SH-SY5Y (cell line): ENCODE measurements around the gene TVP23C.

ENCODE experiments used
- GATA2 ChIP-seq: IDR thresholded peaks from 2 replicates; pipeline ENCODE4 v1.6.1; 2011; ENCODE audit warnings: mild to moderate bottlenecking, low read depth, low read length
- GATA3 ChIP-seq: IDR thresholded peaks from 2 replicates; pipeline ENCODE4 v1.6.1; 2011; ENCODE audit warnings: low read depth, mild to moderate bottlenecking, low read length, moderate library complexity

The TVP23C gene

DNA sequence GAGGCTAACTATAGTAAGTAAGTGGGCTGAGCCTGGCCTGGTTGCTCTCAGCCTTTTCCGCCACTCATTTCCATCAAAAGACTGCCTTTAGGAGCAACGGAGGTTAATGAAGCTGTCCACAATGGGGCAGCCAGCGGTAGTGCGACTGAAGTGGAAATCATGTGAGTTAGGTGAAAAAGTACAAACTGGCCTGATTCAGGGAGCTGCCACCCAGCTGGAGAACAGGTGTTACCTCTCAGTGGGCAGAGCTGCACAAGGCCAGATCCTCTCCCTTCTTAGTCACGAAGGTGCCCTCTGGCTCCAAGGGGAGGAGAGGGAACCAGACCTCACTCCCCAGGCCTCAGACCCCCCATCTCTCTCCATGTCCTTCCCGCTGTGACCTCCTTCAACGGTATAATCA is 61.5 kb downstream of the TVP23C start:
- no peak for TF ChIP-seq GATA2

DNA sequence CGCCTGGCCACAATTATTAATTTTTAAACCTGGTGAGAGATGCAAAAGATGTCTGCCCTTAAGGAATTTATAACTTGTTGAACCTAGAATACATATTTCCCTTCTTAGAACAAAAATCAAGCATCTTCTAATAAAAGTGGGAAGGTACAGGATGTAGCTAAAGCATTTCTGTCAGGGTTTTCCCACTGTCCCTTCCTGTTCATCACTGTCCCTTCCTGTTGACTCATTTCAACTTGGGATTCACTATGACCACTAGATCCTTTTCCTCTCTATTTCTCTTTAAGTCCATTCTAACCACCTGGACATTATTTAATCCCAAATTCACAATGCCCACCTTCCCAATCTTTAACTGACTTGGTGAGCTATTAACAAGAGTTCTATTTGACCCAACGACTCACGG is 62.0 kb downstream of the TVP23C start:
- TF ChIP-seq GATA2 (no peak), GATA3 (no peak)

DNA sequence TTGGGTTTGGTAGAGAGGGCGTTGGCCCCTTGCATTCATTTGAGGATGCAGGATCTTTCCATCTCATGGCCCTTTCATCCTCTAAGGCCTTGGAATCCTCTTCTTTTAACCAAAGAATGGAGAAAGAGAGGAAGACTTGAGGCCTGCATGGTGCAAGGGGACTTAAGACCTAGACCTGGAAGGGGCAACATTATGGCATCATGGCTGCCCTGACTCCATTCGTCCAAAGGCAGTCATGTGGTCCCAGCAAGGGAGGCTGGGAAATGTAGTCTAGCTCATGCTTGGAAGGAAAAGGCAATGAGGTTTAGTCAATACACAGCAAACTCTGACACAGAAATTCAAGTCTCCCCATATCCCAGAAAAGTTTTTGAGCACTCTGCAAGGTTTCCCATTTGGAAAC is 65.2 kb downstream of the TVP23C start:
- TF ChIP-seq GATA2 (no peak), GATA3 (no peak)

DNA sequence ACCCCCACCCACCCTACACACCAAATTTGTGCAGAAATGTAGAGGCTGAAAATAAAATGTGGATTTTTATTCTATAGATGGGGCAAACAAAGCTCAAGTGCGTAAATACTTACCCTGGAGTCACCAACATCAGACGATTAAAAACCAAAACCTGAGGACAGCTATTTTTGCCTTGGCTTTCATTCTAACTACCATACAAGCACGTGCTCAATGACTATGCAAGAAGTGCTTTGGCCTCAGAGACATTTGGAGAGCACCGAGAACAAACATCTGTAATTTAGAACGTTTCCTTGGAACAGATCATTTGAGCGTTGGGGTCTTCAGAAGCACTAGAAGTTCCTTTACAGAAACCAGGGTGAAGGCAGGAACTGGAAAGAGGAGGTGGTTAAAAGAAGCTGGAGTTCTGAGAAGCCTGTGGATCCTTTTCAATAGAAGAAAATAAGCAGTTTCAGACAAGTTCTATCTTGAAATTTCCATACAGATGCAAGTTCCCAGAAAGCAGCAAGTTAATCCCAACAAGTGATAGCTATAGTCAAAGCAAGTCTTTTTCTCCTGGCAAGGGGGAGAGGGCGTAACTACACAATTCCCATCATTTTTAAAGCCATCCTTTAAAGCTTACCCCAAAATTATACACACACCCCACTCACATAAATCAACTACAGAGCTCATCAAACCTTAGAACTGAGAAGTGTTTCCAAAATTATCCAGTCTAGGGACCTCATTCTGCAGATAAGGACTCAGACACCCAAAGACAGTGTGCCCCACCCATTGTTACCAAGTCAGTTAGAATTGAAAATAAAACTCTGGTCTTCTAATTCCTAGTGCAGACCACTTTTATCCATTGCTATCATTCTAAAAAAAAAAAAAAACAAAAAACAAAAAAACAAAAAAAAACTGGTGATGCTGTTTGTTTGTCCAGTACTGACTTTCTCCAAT is 66.3 kb downstream of the TVP23C start:
- no peak for TF ChIP-seq GATA2
- no peak for TF ChIP-seq GATA3

DNA sequence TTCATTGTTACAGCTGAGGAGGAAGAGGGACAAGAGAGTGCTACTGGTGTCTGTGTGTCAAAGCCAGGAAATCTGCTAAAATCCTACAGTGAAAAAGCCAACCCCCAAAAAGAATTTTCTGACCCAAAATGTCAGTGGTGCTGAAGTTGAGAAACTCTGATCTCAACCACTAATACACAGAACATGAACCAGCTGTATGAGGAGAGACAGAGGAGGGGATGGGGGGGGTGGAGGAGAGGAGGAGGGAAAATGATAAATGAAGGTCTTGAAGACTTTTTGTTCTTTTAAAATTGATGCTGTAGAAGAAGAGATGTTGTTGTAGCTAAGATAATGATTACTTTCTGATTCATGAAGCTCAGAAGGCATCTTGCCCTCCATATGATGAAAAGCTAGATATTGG is 68.5 kb downstream of the TVP23C start:
- TF ChIP-seq GATA2 (no peak), GATA3 (no peak)

DNA sequence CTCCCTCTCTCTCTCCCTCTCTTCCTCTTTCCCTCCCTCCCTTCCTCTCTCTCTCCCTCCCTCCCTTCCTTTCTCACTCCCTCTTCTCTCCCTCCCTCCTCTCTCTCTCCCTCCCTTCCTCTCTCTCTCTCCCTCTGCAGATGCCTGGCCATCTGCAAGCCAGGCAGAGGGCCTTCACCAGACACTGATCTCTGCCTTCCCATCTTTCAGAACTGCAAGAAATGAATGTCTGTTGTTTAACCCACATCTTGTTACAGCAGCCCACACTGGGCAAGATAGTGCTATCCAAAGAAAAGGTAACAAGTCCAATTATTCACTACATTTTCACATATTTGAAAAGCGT is 69.6 kb downstream of the TVP23C start:
- TF ChIP-seq GATA3 (no peak), GATA2 (no peak)

DNA sequence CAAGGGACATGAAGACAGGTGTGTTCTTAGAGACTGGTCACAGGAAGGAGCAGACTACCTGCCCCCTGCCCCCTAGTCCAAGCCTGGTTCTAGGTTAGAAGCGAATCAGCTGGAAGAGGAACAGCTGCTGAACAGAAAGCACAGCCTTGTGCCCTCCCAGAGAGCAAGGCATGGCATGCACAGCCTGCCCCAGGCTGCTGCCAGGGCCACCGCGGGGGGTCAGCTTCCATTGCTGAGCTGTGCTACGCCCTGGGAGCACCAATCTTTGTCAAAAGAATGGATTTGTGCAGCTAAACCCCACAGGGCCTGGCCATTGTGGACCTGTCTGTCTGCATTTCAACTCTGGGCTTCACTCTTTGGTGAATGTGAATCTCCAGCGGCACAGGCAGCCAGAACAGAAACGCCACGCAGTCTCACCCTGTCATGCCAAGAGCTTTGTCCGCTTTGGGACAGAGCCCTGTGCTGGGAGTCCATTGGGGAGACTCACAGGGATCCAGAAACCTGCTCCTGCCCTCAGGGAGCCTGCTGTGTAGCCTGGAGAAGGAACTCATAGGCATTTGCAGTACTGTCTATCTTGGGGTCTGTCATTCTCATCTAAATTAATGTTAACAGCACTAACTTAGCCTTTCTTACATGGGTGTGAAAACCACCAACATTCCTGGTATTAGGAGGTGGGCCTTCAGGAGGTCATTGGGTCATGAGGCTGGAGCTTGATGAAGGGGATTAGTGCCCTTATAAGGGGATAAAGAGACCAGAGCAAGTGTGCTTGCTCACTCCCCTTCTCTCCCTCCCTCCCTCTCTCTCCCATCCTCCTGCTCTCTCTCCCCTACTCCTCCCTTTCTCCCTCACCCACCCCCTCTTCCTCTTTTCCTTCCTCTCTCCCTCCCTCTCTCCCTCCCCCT is 70.2 kb downstream of the TVP23C start:
- TF ChIP-seq GATA3 (no peak), GATA2 (no peak)

DNA sequence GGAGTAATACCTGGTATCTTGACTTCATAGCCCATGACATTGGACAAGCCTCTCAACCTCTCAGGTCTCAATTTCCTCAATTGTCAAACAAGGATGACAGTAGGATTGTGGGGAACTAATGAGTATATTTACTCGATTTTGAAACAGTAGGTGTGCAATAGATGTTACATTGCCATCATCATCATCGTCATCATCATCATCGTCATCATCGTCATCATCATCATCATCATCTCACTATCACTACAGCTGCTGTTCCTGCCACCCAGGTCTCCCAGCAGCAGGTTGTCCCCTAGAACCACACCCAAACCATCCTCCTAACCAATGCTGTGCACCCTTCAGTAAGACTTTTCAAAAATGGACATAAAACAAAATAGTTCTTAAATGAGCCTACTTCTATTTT is 71.1 kb downstream of the TVP23C start:
- no peak for TF ChIP-seq GATA2
- no peak for TF ChIP-seq GATA3

DNA sequence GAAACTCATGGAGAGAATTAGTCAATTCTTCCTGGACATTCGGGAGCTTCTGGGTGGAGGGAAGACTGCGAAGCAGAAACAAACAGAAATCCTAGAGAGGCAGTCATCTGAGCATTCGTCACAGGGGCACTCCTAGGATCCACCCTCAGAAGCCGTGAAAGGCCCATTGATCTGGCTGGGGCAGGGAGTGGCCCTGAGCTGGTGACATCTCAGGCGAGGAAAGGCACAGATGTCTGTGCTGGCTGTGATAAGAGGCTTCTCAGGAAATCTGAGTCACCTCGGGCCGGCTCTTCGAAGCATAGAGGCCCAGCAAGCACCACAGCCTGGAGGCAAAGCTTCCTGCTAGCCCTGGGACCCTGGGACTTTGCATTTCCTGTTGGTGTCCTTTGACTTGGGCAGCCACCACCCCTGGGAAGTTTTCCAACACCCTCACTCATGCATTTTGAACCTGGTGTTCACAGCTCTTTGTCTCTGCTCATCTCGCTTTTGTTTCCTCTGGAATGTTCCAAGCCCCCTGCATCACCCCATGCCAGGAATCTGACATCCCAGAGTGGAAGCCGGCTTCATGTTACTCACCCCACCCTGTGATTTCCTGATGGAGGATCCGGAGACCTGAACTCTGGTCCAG is 72.5 kb downstream of the TVP23C start:
- no peak for TF ChIP-seq GATA2
- TF ChIP-seq GATA3: no peak

DNA sequence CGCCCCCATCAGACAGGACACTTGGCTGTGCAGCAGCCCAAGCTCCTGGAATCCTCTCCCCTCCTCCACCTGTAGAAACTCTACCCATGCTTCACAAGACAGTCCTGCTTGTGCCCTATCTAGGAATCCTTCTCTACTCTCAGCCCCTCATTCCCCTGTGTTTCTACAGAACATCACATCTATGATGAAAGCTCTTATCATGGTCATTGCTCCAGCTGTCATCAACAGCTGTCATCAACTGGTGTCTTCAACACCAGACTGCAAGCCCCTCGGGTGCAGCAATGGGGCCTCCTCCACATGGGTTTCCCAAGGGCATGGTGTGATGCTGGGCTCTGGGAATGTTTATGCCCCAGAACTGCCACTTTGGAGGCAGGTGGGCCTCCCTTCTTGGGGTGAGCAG is 74.7 kb downstream of the TVP23C start:
- no peak for TF ChIP-seq GATA3
- no peak for TF ChIP-seq GATA2

DNA sequence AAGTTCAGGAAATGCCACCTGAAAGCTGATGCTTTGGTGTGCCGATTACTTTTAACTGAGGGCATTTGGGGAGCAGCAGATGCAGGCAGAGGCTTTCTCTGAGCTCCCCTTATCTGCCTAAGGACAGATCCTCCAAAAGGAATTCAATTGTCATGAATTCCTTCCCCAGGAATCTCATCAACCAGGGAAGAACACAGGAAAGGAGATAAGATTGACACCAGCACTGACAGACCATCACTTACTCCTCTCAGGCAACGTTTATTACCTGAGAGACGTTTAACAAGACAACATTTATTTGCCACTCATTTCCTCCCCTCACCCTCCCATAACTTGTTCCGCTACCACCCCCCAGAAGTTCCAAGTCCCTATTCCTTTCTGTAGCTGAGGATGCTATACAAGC is 78.2 kb downstream of the TVP23C start:
- TF ChIP-seq GATA3 (no peak), GATA2 (no peak)

DNA sequence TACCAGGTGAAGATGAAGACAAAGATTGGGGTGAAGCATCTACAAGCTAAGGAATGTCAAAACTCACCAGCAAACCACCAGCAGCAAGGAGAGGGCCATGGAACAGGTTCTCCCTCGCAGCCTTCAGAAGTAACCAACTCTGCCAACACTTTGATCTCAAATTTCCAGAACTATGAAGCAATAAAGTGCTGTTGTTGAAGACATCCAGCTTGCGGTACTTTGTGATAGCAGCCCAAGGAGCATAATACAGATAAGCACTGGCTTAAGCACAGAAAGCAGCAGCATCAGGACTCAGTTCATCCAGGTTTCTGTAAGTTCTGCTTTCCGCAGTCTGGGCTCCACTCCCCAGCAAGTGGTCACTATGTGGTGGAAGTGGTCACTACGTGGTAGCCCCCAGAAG is 79.9 kb downstream of the TVP23C start:
- TF ChIP-seq GATA2: no peak
- TF ChIP-seq GATA3: no peak

DNA sequence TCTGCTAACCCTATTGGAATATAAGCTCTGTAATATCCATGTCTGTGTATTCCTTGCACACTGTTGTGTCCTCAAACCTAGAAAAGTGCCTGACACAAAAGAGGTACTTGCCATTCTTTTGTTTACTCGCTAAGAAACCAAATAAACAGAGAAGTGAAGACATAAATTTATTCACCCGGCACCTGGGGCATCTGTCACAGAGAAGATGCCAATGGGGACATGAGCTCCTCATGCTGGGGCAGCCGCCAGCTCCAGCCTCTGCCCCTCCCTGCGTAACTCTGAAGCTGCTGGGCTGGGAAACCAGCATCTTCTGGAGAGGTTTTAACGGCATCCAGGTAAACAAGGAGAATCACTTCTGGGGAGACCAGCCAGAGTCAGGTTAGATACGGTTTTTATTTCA is 80.8 kb downstream of the TVP23C start:
- no peak for TF ChIP-seq GATA3
- no peak for TF ChIP-seq GATA2

DNA sequence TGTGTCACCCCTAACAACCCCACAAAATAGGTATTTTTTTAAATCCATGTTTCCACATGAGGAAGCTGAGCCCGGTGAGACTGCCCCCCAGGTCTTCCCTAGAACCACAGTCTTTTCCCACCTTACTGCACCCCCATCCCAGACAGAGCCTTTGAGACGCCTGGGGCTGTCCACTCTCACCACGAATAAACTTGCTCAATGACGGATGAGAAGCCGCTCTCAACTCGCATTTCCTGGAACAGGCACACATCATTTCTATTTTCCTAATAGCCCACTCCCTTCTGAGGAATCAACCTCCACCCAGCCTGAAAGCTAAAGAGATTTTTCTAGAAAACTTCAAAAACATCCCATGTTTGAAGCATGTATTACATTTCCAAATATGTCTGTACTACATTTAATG is 81.8 kb downstream of the TVP23C start:
- TF ChIP-seq GATA3: no peak
- no peak for TF ChIP-seq GATA2

DNA sequence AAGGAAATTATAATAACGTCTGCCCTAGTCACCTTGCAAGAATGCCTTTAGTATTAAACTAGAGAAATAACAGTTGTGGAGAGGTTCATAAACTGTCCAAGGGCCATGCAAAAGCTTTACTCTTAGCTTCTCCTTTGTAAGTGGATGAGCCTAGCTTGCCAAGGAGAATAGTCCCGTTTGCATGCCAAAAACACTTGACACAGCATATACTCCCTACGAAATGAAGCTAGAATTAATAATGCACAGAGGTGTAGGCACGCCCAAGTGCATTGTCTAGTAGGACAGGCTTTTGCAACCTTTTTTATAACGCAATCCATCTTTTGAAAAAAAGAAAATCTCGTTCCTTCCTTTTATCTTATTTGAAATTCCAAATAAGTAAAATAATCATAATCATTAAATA is 83.1 kb downstream of the TVP23C start:
- no peak for TF ChIP-seq GATA3
- no peak for TF ChIP-seq GATA2
